Tibial nerve (tissue), 4 donors: Measurements from ENCODE around the gene RNF4.

ENCODE experiments used
- CTCF ChIP-seq, 5 experiments: fragments of 200-600 bp in 3 of 5; fragments of 450-650 bp in 2 of 5; sonication (generic) in 3 of 5; IDR thresholded peaks; one replicate each; pipeline ENCODE4 v1.5.1; 2016 to 2019; ENCODE audit warnings: antibody characterized with exemption in 5 of 5, mild to moderate bottlenecking in 3 of 5, moderate library complexity in 2 of 5
- EP300 ChIP-seq, 2 donors: sonication (generic); formaldehyde crosslinking; IDR thresholded peaks; one replicate each; pipeline ENCODE4 v1.6.1; 2017; ENCODE audit warnings: antibody characterized with exemption in 2 of 2, mild to moderate bottlenecking in 1 of 2
- POLR2A ChIP-seq, 2 donors: fragments of 450-650 bp; IDR thresholded peaks; one replicate each; pipeline ENCODE4 v1.6.1; 2017; ENCODE audit warnings: antibody characterized with exemption in 2 of 2, mild to moderate bottlenecking in 2 of 2, moderate library complexity in 2 of 2

GRCh38 chr4:2489081-2489805, 20.3 kb downstream of the RNF4 start:
- no peak for TF ChIP-seq POLR2A (IDR thresholded peaks at IDR 0.05)
- TF ChIP-seq CTCF (IDR thresholded peaks at IDR 0.05): no peak
- no peak for TF ChIP-seq EP300 (IDR thresholded peaks at IDR 0.05)
